Stimulated activated CD4-positive, alpha-beta T cell treated with anti-CD3 and anti-CD28 coated beads, Interleukin-4, amount 100 ng/mL, for 4 hours (primary cell): ENCODE measurements around the gene USP17L18.
"Not testable (repeated sequence)": the region's sequence is repeated elsewhere in the genome, so short reads cannot be mapped to it uniquely, and the experiment has no call there.

ENCODE experiments used
- DNase-seq, 2 experiments: peaks; one replicate each; pipeline ENCODE4 v3.0.0-alpha.2; 2020

USP17L18 gene, protein sequence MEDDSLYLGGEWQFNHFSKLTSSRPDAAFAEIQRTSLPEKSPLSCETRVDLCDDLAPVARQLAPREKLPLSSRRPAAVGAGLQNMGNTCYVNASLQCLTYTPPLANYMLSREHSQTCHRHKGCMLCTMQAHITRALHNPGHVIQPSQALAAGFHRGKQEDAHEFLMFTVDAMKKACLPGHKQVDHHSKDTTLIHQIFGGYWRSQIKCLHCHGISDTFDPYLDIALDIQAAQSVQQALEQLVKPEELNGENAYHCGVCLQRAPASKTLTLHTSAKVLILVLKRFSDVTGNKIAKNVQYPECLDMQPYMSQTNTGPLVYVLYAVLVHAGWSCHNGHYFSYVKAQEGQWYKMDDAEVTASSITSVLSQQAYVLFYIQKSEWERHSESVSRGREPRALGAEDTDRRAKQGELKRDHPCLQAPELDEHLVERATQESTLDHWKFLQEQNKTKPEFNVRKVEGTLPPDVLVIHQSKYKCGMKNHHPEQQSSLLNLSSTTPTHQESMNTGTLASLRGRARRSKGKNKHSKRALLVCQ

GRCh38 chr4:9247953-9248680 lies at the start of gene USP17L18:
Gene USP17L18, plus strand, starts transcription at chr4:9248630. Its CDS starts 0 bp downstream, at chr4:9248630.
- DNase-seq: not testable (repeated sequence)

DNA sequence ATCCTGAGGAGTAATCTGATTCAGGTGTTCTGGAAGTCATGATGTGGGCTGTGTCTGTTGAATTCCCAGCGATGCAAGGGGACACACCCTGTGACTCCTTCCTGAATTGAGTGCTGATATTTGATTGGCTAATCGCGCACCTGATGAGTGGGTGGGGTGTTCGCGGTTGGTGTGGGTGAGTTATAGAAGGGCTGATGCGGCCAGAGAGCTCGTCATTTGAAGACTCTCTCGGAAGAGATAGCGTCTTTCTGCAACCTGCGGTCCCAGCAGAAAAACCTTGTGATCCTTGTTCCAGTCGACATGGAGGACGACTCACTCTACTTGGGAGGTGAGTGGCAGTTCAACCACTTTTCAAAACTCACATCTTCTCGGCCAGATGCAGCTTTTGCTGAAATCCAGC lies 38.1 kb upstream of the USP17L18 start, which contains the start of gene USP17L10:
Gene USP17L10, plus strand, starts transcription at position 301 of the 400 bp plus-strand sequence. Its CDS starts 0 bp downstream, at position 301.
- not testable (repeated sequence) for DNase-seq

- DNase-seq: not testable (repeated sequence)
These were observed 33.7 kb upstream of the USP17L18 start for GRCh38 chr4:9214701-9215100.

- not testable (repeated sequence) for DNase-seq
These were observed 33.3 kb upstream of the USP17L18 start, which contains the start of gene USP17L11 for GRCh38 chr4:9215105-9215504. Gene USP17L11, plus strand, starts transcription at chr4:9215405. Its CDS starts 0 bp downstream, at chr4:9215405.

DNA sequence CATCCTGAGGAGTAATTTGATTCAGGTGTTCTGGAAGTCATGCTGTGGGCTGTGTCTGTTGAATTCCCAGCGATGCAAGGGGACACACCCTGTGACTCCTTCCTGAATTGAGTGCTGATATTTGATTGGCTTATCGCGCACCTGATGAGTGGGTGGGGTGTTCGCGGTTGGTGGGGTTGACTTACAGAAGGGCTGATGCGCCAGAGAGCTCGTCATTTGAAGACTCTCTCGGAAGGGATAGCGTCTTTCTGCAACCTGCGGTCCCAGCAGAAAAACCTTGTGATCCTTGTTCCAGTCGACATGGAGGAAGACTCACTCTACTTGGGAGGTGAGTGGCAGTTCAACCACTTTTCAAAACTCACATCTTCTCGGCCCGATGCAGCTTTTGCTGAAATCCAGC lies 28.6 kb upstream of the USP17L18 start, which contains the start of gene USP17L12:
Gene USP17L12, plus strand, starts transcription at position 301 of the 400 bp plus-strand sequence. Its CDS starts 0 bp downstream, at position 301.
- not testable (repeated sequence) for DNase-seq

- DNase-seq: not testable (repeated sequence)
These were observed 23.8 kb upstream of the USP17L18 start, which contains the start of gene USP17L13 for GRCh38 chr4:9224596-9224995. Gene USP17L13, plus strand, starts transcription at chr4:9224896. Its CDS starts 0 bp downstream, at chr4:9224896.

- not testable (repeated sequence) for DNase-seq
These were observed 18.2 kb upstream of the USP17L18 start for GRCh38 chr4:9230249-9230648.

- DNase-seq: not testable (repeated sequence)
These were observed 14.3 kb upstream of the USP17L18 start, which contains the start of gene USP17L15 for GRCh38 chr4:9234085-9234484. Gene USP17L15, plus strand, starts transcription at chr4:9234385. Its CDS starts 0 bp downstream, at chr4:9234385.

DNA sequence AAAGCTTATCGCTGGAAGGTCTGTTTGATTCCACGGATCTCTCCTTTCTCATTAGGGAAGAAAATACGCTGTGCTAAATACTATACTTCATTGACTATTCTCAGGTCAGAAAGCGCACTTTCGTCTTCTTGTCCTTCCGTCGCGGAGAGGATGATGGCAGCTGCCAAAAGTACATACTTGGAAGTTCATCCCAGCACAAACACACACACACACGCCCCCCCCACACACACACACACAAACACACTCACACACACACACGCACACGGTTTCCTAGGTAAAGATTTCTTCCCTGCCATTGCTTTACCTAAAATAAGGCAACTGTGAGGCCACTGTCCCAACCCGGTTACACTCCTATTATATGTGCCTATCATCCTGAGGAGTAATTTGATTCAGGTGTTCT lies 10.0 kb upstream of the USP17L18 start:
- DNase-seq: not testable (repeated sequence)

GRCh38 chr4:9243579-9243978 lies 4.9 kb upstream of the USP17L18 start, which contains the start of gene USP17L17:
Gene USP17L17, plus strand, starts transcription at chr4:9243879. Its CDS starts 0 bp downstream, at chr4:9243879.
- not testable (repeated sequence) for DNase-seq

DNA sequence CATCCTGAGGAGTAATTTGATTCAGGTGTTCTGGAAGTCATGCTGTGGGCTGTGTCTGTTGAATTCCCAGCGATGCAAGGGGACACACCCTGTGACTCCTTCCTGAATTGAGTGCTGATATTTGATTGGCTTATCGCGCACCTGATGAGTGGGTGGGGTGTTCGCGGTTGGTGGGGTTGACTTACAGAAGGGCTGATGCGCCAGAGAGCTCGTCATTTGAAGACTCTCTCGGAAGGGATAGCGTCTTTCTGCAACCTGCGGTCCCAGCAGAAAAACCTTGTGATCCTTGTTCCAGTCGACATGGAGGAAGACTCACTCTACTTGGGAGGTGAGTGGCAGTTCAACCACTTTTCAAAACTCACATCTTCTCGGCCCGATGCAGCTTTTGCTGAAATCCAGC lies 4.6 kb downstream of the USP17L18 start, which contains the start of gene USP17L19:
Gene USP17L19, plus strand, starts transcription at position 301 of the 400 bp plus-strand sequence. Its CDS starts 0 bp downstream, at position 301.
- not testable (repeated sequence) for DNase-seq

DNA sequence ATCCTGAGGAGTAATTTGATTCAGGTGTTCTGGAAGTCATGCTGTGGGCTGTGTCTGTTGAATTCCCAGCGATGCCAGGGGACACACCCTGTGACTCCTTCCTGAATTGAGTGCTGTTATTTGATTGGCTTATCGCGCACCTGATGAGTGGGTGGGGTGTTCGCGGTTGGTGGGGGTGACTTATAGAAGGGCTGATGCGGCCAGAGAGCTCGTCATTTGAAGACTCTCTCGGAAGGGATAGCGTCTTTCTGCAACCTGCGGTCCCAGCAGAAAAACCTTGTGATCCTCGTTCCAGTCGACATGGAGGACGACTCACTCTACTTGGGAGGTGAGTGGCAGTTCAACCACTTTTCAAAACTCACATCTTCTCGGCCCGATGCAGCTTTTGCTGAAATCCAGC lies 9.4 kb downstream of the USP17L18 start, which contains the start of gene USP17L20:
Gene USP17L20, plus strand, starts transcription at position 301 of the 400 bp plus-strand sequence. Its CDS starts 0 bp downstream, at position 301.
- DNase-seq: not testable (repeated sequence)

GRCh38 chr4:9262572-9262971 lies 14.1 kb downstream of the USP17L18 start, which contains the start of gene USP17L21:
Gene USP17L21, plus strand, starts transcription at chr4:9262872. Its CDS starts 0 bp downstream, at chr4:9262872.
- not testable (repeated sequence) for DNase-seq

- DNase-seq: not testable (repeated sequence)
These were observed 18.9 kb downstream of the USP17L18 start, which contains the start of gene USP17L22 for GRCh38 chr4:9267319-9267718. Gene USP17L22, plus strand, starts transcription at chr4:9267619. Its CDS starts 0 bp downstream, at chr4:9267619.

- DNase-seq: peak; percentile 9 to 11
These were observed 23.3 kb downstream of the USP17L18 start for GRCh38 chr4:9271719-9272118.
